ENCODE measurements around the gene TPM1.

The TPM1 gene

DNA sequence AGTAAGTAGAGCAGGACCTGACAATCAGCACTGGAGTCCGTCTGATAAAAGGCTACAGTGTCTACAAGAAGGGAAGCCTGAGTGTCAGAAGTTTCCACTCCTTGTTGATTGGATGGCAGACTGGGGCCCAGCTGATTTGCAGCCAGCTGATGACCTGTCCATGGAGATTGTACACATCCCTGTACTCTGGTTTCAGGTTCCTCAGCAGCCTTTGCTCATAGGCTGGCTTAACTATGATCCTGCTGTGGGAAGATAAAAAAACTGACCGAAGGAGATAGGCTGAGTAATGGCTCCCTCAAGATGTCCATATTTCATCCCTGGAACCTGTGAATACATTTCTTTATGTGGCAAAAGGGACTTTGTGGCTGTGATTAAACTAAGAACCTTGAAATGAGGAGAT, 67.4 kb downstream of the TPM1 start:
- no peak overlapping the region for H3K4me3 ChIP-seq (ENCODE audit: low read length)
- no peaks in the 10 kb centered on the region for H3K9me3 ChIP-seq (ENCODE audit: insufficient read depth, low read depth, low read length)
- H3K9ac ChIP-seq (ENCODE audit: low read depth, low read length) = no peak overlapping the region
- no peaks in the 10 kb centered on the region for H3K27me3 ChIP-seq (ENCODE audit: insufficient read depth, low read length)
- H3K36me3 ChIP-seq (ENCODE audit: insufficient read depth, low read depth, low read length) = no peaks in the 10 kb centered on the region
- H3K4me1 ChIP-seq (ENCODE audit: insufficient read depth, low read length) = no peaks in the 10 kb centered on the region
- H3K27ac ChIP-seq (ENCODE audit: low read length) = no peak overlapping the region

GRCh38 chr15:63110428-63111026, 68.0 kb downstream of the TPM1 start:
- Histone ChIP-seq H3K27me3 (ENCODE audit: insufficient read depth, low read length) (no peaks in the 10 kb centered on the region), H3K27ac (ENCODE audit: low read length) (no peak overlapping the region), H3K4me1 (ENCODE audit: insufficient read depth, low read length) (no peaks in the 10 kb centered on the region), H3K36me3 (ENCODE audit: insufficient read depth, low read depth, low read length) (no peaks in the 10 kb centered on the region), H3K9me3 (ENCODE audit: insufficient read depth, low read depth, low read length) (no peaks in the 10 kb centered on the region), H3K4me3 (ENCODE audit: low read length) (no peak overlapping the region), H3K9ac (ENCODE audit: low read depth, low read length) (no peak overlapping the region)

- Histone ChIP-seq H3K9me3 (ENCODE audit: insufficient read depth, low read depth, low read length) (no peaks in the 10 kb centered on the region), H3K27ac (ENCODE audit: low read length) (no peak overlapping the region), H3K4me3 (ENCODE audit: low read length) (no peak overlapping the region), H3K4me1 (ENCODE audit: insufficient read depth, low read length) (no peaks in the 10 kb centered on the region), H3K27me3 (ENCODE audit: insufficient read depth, low read length) (no peaks in the 10 kb centered on the region), H3K9ac (ENCODE audit: low read depth, low read length) (no peak overlapping the region), H3K36me3 (ENCODE audit: insufficient read depth, low read depth, low read length) (no peaks in the 10 kb centered on the region)
Observed at GRCh38 chr15:63111481-63111880, 68.9 kb downstream of the TPM1 start.

DNA sequence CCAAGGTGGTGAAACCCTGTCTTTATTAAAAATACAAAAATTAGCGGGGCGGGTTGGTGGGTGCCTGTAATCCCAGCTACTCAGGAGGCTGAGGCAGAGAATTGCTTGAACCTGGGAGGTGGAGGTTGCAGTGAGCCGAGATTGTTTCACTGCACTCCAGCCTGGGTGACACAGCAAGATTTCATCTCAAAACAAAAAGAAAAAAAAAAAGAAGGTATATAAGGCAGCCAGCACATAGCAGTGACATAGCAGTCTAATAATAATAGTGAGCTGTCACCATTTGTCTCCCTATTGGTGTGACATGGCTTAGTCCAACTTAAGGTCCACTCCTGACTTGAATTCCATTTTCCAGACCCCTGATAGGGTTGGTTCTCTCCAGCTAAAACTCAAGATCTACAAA, 70.3 kb downstream of the TPM1 start:
- H3K27me3 ChIP-seq (ENCODE audit: insufficient read depth, low read length) = no peaks in the 10 kb centered on the region
- no peak overlapping the region for H3K4me3 ChIP-seq (ENCODE audit: low read length)
- H3K27ac ChIP-seq (ENCODE audit: low read length) = no peak overlapping the region
- H3K9ac ChIP-seq (ENCODE audit: low read depth, low read length) = no peak overlapping the region
- no peaks in the 10 kb centered on the region for H3K9me3 ChIP-seq (ENCODE audit: insufficient read depth, low read depth, low read length)
- no peaks in the 10 kb centered on the region for H3K4me1 ChIP-seq (ENCODE audit: insufficient read depth, low read length)
- no peaks in the 10 kb centered on the region for H3K36me3 ChIP-seq (ENCODE audit: insufficient read depth, low read depth, low read length)

GRCh38 chr15:63114465-63114864, 71.9 kb downstream of the TPM1 start:
- Histone ChIP-seq H3K9ac (ENCODE audit: low read depth, low read length) (no peak overlapping the region), H3K27me3 (ENCODE audit: insufficient read depth, low read length) (no peaks in the 10 kb centered on the region), H3K4me3 (ENCODE audit: low read length) (no peak overlapping the region), H3K27ac (ENCODE audit: low read length) (no peak overlapping the region), H3K36me3 (ENCODE audit: insufficient read depth, low read depth, low read length) (no peaks in the 10 kb centered on the region), H3K9me3 (ENCODE audit: insufficient read depth, low read depth, low read length) (peaks cover 6% of the 10 kb centered on the region; the same call in 1 of the 2 replicates), H3K4me1 (ENCODE audit: insufficient read depth, low read length) (no peaks in the 10 kb centered on the region)

Data from iPS-20b (cell line).